Neural cell (in vitro differentiated cells): ENCODE measurements around the gene NAMPT.

Experiments used
- CTCF ChIP-seq: fragments of 450-650 bp; IDR thresholded peaks from 2 replicates; pipeline ENCODE4 v1.5.1; 2014; ENCODE audit warnings: antibody characterized with exemption, mild to moderate bottlenecking, moderate library complexity; ENCODE audit not compliant: poor library complexity, severe bottlenecking
- EZH2 ChIP-seq: fragments of 200-600, 300-800 bp; shearing (Covaris generic), sonication (generic); IDR thresholded peaks from 2 replicates; pipeline ENCODE4 v1.6.1; 2014; ENCODE audit warnings: antibody characterized with exemption, low read length, borderline replicate concordance, mild to moderate bottlenecking; ENCODE audit not compliant: insufficient read depth, poor library complexity, severe bottlenecking
- MXI1 ChIP-seq: fragments of 450-650 bp; conservative IDR thresholded peaks from 2 replicates; pipeline ENCODE4 v1.6.1; 2014; ENCODE audit warnings: antibody characterized with exemption, mild to moderate bottlenecking; ENCODE audit not compliant: poor library complexity, severe bottlenecking
- POLR2AphosphoS5 ChIP-seq: IDR thresholded peaks from 2 replicates; pipeline ENCODE4 v1.6.1; 2012
- RAD21 ChIP-seq: fragments of 450-650 bp; conservative IDR thresholded peaks from 2 replicates; pipeline ENCODE4 v1.6.1; 2014; ENCODE audit warnings: antibody characterized with exemption, mild to moderate bottlenecking, moderate library complexity
- REST ChIP-seq: IDR thresholded peaks from 2 replicates; pipeline ENCODE4 v1.6.1; 2012; ENCODE audit warnings: borderline replicate concordance

GRCh38 chr7:106329971-106330733, 45.4 kb upstream of the NAMPT start:
- TF ChIP-seq REST, result no peak
- no peak for TF ChIP-seq CTCF
- no peak for TF ChIP-seq POLR2AphosphoS5
- no peak for TF ChIP-seq EZH2
- TF ChIP-seq MXI1, result no peak
- TF ChIP-seq RAD21, result no peak
